GM12864 (cell line): ENCODE results near the gene ERLIN1.
A peak's percentile ranks its signal among the peaks of the same experiment; 100 is the strongest.

Experiments
- DNase-seq: peaks from one replicate; pipeline ENCODE4 v3.0.0-alpha.2; 2011; ENCODE audit warnings: low read depth
- H3K4me3 ChIP-seq: 2 replicates; pipeline ENCODE4 v1.5.1; 2011; ENCODE audit warnings: mild to moderate bottlenecking, low read depth, low read length, control low read depth
- CTCF ChIP-seq: IDR thresholded peaks from 2 replicates; pipeline ENCODE4 v1.5.1; 2011; ENCODE audit warnings: low read depth, mild to moderate bottlenecking, moderate library complexity, low read length, control low read depth, inconsistent platforms; ENCODE audit errors: missing control alignments

The ERLIN1 gene

DNA sequence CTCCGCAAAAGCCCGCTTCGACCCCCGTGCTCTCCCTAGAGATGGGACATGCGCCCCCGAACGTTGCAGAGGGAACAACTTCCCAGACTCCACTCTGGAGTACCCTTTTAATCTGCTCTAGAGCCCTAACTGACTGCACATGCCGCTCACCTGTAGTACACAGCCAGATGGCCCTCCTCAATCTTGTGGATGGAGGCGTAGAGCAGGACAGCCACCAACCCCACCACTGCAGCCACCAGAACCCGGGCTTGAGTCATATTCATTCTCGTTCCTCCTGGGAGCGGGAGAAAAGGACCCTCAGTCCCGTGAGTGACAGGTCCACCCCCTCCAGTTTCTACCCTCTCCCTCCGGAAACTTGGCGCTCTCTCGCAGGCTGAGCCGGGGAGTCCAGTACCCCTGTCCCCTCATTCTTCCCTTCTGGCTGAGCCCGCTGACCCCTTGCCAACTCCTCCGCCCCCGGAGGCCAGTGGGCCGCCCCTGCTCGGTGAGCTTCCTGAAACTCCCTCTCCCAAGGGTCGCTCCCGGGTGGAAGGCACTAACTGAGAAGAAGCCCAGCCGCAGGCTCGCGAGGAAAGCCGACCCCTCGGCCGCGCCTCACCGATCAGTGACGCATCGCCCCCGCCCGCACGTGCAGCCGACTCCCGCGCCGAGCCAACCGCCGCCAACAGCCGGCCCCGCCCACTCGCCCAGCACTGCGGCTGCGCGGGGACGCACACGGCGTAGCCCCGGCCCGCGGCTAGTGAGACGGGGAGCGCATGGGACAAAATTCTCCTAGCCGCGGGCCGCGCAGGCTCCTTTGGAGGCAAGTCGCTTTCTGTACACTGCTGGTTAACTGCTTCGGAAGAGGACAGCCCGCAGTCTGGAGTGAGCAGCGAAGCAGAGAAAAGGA, at the start of gene ERLIN1:
ERLIN1 (minus strand) TSS at position 666 of the 889 bp plus-strand sequence; CDS start at position 263, 403 bp downstream.
- H3K4me3 ChIP-seq: peak within 1 kb of the TSS; percentile 91
- peak; percentile 0 for TF ChIP-seq CTCF
- DNase-seq: peak; percentile 65

DNA sequence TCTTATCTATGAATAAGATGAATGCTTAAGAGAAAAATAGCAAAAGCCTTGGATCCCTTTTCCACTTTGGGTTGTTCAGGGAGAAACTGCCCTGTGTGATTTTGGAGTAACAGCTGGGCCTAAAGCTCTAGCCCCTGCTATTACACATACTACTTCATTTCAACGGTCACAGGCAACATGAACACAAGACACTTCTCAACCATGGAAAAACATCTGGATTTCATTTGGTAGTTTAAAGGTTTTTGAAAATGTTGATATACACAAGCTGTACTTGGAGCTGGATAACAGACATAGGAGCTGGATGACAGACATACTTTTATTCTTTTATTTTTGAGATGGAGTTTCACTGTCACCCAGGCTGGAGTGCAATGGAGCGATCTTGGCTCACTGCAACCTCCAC, 46.3 kb upstream of the ERLIN1 start:
- no peak for DNase-seq
- no peak overlapping the region for H3K4me3 ChIP-seq
- TF ChIP-seq CTCF: no peak

DNA sequence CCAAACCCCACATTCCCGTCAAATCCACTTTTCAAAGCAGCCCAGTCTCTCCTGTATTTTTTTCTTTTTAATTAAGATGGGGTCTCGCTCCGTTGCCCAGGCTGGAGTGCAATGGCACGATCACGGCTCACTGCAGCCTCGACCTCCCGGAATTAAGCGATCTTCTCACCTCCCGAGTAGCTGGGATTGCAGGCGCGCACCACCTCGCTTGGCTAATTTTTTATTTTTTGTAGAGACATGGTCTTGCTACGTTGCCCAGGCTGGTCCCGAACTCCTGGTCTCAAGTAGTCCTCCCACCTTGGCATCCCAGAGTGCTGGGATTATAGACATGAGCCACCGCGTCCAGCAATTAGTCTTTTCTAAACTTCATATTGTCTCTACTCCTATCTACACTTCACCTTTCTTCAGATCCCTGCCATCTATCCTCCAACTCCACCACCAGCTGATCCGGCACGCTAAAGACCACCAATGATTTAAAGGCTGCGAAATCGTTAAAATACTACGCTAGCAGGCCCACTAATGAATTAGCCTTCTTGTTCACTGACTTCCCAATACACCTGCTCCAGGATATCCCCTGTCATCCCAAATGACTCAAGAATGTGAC, 44.1 kb upstream of the ERLIN1 start:
- peak overlapping the region; percentile 64 for H3K4me3 ChIP-seq
- DNase-seq: no peak
- TF ChIP-seq CTCF: no peak

DNA sequence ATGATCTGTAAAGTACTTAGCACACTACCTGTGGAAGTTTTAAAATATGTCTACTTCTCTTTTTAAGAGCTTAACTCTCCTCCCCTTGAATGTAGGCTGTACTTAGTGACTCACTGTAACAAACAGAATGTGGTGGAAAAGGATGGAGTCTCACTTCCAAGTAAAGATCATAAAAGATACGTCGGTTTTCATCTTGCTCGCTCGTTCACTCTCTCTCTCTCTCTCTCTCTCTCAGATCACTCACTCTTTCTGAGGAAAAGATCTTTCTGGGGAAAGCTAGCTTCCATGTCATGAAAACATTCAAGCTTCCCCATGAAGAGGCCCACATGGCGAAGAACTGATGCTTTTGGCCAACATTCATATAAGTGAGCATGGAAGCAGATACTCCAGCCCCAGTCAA, 38.0 kb upstream of the ERLIN1 start:
- H3K4me3 ChIP-seq: no peak overlapping the region
- no peak for DNase-seq
- no peak for TF ChIP-seq CTCF

- no peak for DNase-seq
- no peak for TF ChIP-seq CTCF
- no peak overlapping the region for H3K4me3 ChIP-seq
Measured at GRCh38 chr10:100222529-100222928, 36.7 kb upstream of the ERLIN1 start.

DNA sequence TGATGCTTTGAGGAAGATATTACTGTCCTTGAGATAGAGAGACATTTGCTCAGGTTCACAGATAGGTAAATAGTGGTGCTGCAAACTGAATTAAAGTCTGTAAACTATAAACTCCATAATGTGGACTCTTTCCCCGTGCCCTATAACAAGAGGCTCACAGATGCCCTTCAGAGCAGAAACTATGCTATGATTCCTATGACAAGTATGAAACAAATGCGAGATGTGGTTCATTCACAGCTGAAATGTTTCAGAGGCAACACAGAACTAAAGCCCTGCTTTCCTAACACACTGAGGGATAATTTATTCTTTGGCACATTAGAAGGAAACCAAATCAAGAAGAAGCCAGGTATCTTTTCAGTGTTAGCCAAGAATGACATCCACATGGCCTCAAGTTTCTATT, 30.2 kb upstream of the ERLIN1 start:
- no peak for TF ChIP-seq CTCF
- H3K4me3 ChIP-seq: no peak overlapping the region
- DNase-seq: no peak

GRCh38 chr10:100209303-100209702, 23.5 kb upstream of the ERLIN1 start:
- no peak overlapping the region for H3K4me3 ChIP-seq
- no peak for DNase-seq
- no peak for TF ChIP-seq CTCF
